HG03039 (cell line): Measurements from ENCODE around the gene REV3L.
"Not testable (repeated sequence)": the region's sequence is repeated elsewhere in the genome, so short reads cannot be mapped to it uniquely, and the experiment has no call there.

ENCODE experiments used
- ATAC-seq: cut with Tn5 transposase; IDR thresholded peaks from one replicate; pipeline ENCODE4 v1.9.1; 2021; ENCODE audit warnings: mild to moderate bottlenecking, moderate library complexity; ENCODE audit not compliant: unreplicated experiment

Gene REV3L

GRCh38 chr6:111266276-111266675 is 216.7 kb downstream of the REV3L start:
- ATAC-seq: no peak

DNA sequence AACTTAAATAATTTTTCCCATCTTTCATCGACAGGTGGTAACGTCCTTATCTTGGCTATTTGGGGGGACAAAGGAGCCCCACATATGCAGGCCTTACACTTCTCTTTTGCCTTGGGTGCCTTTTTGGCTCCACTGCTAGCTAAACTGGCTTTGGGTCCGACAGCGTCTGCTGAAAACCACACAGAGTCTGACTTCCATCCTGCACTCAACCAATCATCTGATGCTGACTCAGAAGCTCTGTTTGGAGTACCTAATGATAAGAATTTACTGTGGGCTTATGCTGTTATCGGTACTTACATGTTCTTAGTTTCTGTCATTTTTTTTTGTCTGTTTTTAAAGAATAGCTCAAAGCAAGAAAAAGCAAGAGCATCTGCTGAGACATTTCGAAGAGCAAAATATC is 217.2 kb downstream of the REV3L start:
- no peak for ATAC-seq

DNA sequence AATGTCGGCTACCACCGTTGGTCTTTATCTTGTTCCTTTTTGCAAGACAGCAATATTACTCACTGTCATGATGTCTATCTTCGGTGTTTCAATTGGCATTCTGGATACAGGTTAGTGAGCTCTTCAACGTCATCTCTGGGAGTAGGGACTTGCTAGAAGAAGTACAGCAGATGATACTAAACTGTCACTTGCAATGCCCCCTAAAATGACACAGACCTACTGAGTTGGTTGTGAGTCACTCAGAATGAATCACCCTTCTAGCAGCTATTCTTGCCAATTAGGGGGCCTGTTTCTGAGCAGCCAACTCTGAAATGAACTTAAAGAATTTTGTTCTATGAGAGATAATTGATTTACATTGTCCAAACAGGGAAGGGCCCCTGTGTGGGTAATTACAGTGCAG is 219.2 kb downstream of the REV3L start:
- ATAC-seq: no peak

GRCh38 chr6:111260570-111261298 is 222.3 kb downstream of the REV3L start:
- ATAC-seq: no peak

DNA sequence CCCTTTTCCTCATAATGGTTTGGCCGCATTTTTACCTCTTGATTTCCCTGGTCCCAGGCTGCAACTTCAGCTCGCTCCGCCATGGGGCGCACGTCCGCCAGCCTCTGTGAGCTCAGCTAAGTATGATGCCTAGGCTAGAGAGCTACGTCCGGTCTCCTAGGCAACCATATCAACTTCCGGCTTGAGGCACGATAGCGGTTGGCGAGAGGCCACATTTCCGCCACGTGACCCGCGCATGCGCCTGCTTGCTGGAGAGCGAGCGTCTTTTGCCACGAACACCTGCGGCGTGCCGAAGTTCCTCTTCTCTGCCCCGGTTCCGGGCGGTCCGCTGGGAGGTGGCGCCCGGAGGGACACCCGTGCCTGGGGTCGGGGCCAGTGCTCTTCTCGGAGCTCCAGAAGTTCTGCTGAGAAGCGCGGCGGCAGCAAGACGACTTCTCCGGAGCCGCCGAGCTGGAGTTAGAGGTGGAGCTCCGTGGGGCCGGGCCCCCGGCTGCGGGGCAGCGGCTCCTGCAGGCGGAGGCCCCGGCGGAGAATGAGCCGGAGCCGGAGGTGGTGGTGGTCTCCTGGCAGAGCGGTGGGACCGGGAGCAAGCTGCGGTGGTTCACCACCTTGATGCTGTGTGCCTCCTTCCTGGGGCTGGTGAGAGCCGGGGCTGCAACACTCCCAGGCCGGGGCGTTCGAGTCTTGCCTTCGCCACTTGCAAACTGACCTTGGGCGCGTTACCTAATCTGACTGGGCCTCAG is 223.8 kb downstream of the REV3L start:
- ATAC-seq: peak; percentile 98

GRCh38 chr6:111258615-111259088 is 224.4 kb downstream of the REV3L start:
- ATAC-seq: no peak

DNA sequence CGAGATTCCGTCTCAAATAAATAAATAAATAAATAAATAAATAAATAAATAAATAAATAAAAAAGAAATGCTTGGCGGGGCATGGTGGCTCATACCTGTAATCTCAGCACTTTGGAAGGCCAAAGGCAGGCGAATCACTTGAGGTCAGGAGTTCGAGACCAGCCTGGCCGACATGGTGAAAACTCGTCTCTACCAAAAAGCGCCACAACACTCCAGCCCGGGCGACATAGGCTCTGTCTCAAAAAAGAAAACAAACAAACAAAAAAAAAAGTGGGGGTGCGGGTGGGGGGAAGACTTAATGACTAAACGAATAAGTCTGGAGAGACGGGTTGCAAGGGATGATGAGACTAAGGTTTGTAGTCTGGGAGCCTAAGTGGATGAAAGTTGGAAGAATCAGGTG is 225.0 kb downstream of the REV3L start:
- no peak for ATAC-seq

DNA sequence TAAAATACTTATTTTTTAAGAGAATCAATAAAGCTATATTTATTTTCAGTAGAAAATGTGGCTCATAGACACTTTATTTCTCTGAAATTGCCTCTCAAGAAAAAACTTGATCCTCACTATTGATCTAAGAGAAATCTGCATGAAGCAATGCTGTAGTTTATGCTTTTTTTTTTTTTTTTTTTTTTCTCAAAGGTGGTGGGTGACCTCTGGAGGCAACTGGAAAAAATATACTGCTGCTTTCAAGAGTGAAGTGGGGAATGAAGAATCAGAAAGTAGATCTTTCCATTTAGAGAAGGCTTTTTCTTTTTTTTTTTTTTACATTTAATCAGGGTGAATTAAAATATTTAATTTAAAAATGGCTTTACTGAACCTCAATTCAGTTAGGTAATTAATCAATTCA is 226.4 kb downstream of the REV3L start:
- no peak for ATAC-seq

DNA sequence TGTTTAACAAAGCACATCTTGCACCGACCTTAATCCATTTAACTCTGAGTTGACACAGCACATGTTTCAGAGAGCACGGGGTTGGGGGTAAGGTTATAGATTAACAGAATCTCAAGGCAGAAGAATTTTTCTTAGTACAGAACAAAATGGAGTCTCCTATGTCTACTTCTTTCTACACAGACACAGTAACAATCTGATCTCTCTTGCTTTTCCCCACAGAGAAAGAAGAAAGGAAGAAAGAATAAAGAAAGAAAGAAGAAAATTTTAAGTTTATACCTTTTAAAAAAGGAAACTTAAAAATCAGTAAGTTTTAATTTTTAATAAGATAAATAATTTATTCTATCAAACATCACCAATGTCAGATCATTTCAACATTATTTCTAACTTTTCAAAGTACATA is 227.2 kb downstream of the REV3L start:
- not testable (repeated sequence) for ATAC-seq

GRCh38 chr6:111254779-111255166 is 228.2 kb downstream of the REV3L start:
- no peak for ATAC-seq

DNA sequence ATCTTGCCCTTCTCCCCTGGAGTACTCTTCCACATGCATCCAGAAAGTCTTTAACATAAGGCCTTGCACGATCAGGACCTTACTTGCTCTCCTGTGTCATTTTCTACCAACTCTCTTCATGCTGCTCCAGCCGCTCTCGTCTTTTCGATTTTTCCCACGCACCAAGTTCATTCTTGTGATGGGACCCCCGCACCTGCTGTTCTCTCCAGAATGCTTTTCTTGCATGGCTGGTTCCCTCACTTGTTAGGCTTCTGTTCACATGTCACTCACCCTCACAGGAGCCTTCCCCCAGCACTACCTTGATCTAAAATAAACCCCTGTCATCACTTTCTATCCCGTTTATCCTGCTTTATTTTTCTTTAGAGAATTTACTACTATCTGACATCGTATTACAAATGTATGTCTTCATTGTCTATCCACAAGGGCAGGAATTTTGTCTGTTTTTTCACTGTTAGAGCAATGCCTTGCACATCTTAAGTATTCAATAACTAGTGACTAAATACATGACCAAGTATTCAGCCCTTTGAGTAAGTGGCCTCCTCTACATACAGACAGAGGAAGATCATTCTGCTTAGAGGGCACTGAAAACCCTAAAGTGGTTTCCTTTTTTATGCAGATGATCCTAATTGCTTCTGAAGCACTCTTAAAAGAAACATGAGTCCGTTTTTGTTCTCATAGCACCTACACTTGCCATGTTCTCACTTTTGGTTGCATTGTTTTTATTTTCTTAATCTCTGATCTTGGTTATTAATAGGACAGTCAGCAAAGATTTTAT is 228.8 kb downstream of the REV3L start:
- ATAC-seq: no peak

DNA sequence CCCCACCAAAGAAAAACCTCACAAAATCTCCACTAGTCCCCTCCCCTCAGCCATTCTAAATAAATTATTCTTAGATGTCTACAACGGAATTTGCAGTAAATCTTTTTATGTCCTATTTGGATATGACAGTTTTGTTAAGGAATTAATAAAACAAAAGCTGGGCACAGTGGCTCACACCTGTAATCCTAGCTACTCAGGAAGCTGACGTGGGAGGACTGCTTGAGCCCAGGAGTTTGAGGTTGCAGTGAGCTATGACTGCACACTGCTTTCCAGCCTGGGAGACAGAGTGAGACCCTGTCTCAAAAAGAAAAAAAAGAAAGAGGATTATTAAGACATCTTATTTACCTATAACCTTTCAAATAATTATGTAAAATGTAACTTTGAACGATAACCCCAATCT is 230.3 kb downstream of the REV3L start:
- ATAC-seq: no peak

DNA sequence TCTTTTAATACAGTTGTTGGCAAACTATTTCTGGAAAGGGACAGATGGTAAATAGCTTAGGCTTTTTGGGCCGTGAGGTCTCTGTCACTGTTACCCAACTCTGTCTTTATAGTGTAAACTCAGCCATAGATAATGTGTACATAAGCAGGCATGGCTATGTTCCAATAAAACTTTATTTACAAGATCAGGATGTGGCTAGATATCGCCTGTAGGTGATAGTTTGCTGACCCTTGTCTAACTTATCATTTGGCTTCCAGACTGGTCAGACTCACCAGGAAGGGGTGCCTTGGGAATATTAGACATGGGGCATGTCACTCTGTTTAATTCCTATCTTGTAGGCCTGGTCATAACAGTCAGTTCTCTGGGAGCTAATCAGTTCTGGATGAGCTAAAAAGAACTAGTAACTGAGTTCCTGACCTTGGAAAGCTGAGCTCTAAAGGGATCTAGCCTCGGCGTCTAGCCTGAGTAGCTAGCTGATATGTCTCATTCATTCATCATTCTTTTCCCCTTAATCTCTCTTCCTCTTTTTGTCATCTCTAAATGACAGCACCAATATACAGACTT is 232.1 kb downstream of the REV3L start:
- ATAC-seq: no peak
